ENCODE results near the gene DPYSL4. TPM values are rescaled to one million over a fixed set of nuclear protein-coding genes. Genes with fewer than 3 reads are reported as not detected.

Gene DPYSL4
- total and polyA plus RNA-seq, 2 experiments from 2014 or later = 10.6 to 23.9 TPM

GRCh38 chr10:132223611-132224342 lies 37.0 kb downstream of the DPYSL4 start (continued):
- TF ChIP-seq CTCF (conservative IDR thresholded peaks at IDR 0.05; ENCODE audit: low read depth in 2 of 2) = no peak
- TF ChIP-seq ZNF331 (CRISPR knock-in tag; IDR thresholded peaks at IDR 0.05; ENCODE audit: low read depth) = no peak
- TF ChIP-seq, protein P1, sequence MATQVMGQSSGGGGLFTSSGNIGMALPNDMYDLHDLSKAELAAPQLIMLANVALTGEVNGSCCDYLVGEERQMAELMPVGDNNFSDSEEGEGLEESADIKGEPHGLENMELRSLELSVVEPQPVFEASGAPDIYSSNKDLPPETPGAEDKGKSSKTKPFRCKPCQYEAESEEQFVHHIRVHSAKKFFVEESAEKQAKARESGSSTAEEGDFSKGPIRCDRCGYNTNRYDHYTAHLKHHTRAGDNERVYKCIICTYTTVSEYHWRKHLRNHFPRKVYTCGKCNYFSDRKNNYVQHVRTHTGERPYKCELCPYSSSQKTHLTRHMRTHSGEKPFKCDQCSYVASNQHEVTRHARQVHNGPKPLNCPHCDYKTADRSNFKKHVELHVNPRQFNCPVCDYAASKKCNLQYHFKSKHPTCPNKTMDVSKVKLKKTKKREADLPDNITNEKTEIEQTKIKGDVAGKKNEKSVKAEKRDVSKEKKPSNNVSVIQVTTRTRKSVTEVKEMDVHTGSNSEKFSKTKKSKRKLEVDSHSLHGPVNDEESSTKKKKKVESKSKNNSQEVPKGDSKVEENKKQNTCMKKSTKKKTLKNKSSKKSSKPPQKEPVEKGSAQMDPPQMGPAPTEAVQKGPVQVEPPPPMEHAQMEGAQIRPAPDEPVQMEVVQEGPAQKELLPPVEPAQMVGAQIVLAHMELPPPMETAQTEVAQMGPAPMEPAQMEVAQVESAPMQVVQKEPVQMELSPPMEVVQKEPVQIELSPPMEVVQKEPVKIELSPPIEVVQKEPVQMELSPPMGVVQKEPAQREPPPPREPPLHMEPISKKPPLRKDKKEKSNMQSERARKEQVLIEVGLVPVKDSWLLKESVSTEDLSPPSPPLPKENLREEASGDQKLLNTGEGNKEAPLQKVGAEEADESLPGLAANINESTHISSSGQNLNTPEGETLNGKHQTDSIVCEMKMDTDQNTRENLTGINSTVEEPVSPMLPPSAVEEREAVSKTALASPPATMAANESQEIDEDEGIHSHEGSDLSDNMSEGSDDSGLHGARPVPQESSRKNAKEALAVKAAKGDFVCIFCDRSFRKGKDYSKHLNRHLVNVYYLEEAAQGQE (IDR thresholded peaks at IDR 0.05; ENCODE audit: unreplicated experiment) = no peak
- TF ChIP-seq, protein P2, sequence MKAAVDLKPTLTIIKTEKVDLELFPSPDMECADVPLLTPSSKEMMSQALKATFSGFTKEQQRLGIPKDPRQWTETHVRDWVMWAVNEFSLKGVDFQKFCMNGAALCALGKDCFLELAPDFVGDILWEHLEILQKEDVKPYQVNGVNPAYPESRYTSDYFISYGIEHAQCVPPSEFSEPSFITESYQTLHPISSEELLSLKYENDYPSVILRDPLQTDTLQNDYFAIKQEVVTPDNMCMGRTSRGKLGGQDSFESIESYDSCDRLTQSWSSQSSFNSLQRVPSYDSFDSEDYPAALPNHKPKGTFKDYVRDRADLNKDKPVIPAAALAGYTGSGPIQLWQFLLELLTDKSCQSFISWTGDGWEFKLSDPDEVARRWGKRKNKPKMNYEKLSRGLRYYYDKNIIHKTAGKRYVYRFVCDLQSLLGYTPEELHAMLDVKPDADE (IDR thresholded peaks at IDR 0.05) = no peak
- TF ChIP-seq NANOG (IDR thresholded peaks at IDR 0.05; ENCODE audit: borderline replicate concordance) = no peak
- TF ChIP-seq STAT1 (IDR thresholded peaks at IDR 0.05; ENCODE audit: unreplicated experiment) = no peak
- TF ChIP-seq EZH2phosphoT487 (IDR thresholded peaks at IDR 0.05; ENCODE audit: unreplicated experiment) = no peak
- TF ChIP-seq POLR2AphosphoS5 (IDR thresholded peaks at IDR 0.05; ENCODE audit: low read depth) = no peak
- TF ChIP-seq CREB1 (CRISPR knock-in tag; IDR thresholded peaks at IDR 0.05; ENCODE audit: low read depth) = no peak

DNA sequence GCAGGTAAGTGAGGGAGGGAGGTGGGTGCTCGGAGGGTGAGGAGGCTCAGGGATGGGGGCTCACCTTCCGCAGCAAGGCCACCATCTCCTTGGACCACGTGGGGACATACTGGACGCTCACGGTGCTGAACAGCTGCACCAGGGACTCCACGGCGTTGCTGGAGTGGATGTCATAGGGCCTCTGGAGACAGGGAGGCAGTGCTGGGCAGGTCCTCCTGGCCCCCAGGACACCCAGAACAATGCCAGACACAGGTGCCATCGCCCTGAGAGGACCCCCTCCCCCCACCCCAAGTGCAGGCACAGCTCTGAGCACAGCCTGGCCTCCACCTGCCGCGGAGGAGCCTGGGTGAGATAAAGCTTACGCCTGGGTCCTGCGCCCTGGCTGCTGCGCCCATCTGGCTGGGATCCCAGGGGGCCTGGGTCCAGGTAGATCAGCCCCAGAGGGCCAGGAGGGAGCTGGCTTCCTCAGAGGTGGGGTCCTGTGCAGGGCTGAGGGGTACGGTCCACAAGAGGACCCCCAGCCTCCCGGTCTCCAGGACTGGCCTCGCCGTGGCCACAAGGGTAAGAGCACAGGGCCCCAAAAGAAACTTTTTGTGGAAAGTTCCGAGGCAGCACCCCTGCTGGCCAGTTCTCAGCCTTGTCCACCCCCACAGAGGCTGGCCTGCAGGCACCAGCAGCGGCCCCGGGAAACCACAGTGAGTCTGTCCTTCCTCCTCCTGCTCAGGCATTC lies 37.8 kb downstream of the DPYSL4 start:
- Histone ChIP-seq H2AFZ (no peak overlapping the region), H3K79me2 (replicated peaks; ENCODE audit: insufficient read depth) (no peaks in the 10 kb centered on the region)
- peaks cover 6% of the 10 kb centered on the region; the same call in 1 of the 3 replicates for H3K36me3 Mint-ChIP-seq (ENCODE audit: low read depth)
- no peak for TF ChIP-seq ZNF114 (CRISPR knock-in tag; IDR thresholded peaks at IDR 0.05)
- TF ChIP-seq, protein P1 (IDR thresholded peaks at IDR 0.05; ENCODE audit: unreplicated experiment) = no peak
- TF ChIP-seq CTCF (conservative IDR thresholded peaks at IDR 0.05; ENCODE audit: low read depth in 2 of 2) = no peak
- TF ChIP-seq EZH2 (IDR thresholded peaks at IDR 0.05; ENCODE audit: low read depth, unreplicated experiment) = no peak
- no peak for TF ChIP-seq ZNF331 (CRISPR knock-in tag; IDR thresholded peaks at IDR 0.05; ENCODE audit: low read depth)
- TF ChIP-seq EZH2phosphoT487 (IDR thresholded peaks at IDR 0.05; ENCODE audit: unreplicated experiment) = no peak
- TF ChIP-seq, protein P2 (IDR thresholded peaks at IDR 0.05) = no peak

More for the DNA sequence above, 37.8 kb downstream of the DPYSL4 start:
- Histone ChIP-seq H3K4me2 (no peak overlapping the region), H3K9me2 (ENCODE audit: insufficient read depth) (no peaks in the 10 kb centered on the region), H3F3A (replicated peaks; ENCODE audit: low read depth) (no peaks in the 10 kb centered on the region), H3K27ac (ENCODE audit: low read depth) (no peak overlapping the region), H3K36me3 (ENCODE audit: insufficient read depth) (no peaks in the 10 kb centered on the region), H3K4me3 (no peak overlapping the region), H4K20me1 (replicated peaks; ENCODE audit: insufficient read depth) (no peaks in the 10 kb centered on the region), H3K27me3 (ENCODE audit: insufficient read depth) (no peaks in the 10 kb centered on the region), H3K4me1 (ENCODE audit: insufficient read depth) (no peaks in the 10 kb centered on the region)
- no peak for DNase-seq (ENCODE audit: low spot score)
- Mint-ChIP-seq H3K27ac (no peak overlapping the region), H3K4me3 (no peak overlapping the region), H3K4me1 (peaks cover 2% of the 10 kb centered on the region; the same call in 2 of the 3 replicates), H3K27me3 (ENCODE audit: insufficient read depth, low read depth, poor library complexity) (peaks cover 4% of the 10 kb centered on the region), H3K9me3 (no peaks in the 10 kb centered on the region; the same call in 2 of the 3 replicates)
- no peak for ATAC-seq

Data from GM23338 (cell line).